Skeletal muscle cell (primary cell): Measurements from ENCODE around the gene MTCL1.
"Not testable (repeated sequence)": the region's sequence is repeated elsewhere in the genome, so short reads cannot be mapped to it uniquely, and the experiment has no call there.

ENCODE experiments used
- DNase-seq: peaks from one replicate; pipeline ENCODE4 v3.0.0-alpha.2; 2010; ENCODE audit warnings: low read depth
- H3K4me3 ChIP-seq: 2 replicates; pipeline ENCODE4 v1.5.1; 2011; ENCODE audit warnings: low read depth, mild to moderate bottlenecking, control low read depth, low read length, moderate library complexity

MTCL1 gene

DNA sequence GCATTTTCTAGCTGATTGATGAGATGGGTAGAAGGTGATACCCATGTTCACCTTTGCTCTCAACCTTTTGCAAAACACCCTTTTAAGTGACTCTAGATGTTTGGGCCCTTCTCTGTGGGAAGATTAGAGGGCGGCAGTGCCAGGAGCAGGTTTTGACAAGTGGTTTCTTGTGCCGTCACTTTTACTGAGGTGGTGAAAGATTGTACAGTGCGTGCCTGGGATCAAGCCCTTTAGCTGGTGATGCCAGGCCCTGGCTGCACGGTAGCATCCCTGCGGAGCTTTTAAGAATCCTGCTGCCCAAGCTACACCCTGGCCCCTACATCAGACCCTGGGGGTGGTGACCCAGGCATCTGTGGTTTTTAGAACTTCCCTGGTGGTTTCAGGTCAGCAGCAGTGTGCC lies 29.1 kb downstream of the MTCL1 start:
- no peak for DNase-seq
- H3K4me3 ChIP-seq, result no peak overlapping the region

DNA sequence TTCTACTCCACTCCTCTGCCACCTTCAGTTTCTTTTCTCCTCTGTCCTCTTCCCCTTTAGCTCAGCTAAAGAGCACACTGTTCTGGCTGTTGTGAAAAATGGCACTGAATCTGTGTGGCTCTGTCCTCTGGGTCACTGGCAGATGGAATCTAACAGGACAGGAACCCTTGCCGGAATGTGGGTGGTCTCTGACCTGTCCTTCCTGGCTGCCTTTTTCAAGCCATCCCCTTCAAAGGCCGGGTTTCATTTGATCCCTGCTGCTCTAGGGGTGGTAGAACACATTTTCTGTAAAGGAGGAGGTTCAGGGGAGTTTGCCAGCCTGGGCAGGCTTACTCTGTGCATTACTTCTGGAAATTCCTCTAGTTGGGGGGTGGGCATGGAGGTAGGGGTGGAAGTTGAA lies 29.9 kb downstream of the MTCL1 start:
- H3K4me3 ChIP-seq, result no peak overlapping the region
- no peak for DNase-seq

- H3K4me3 ChIP-seq, result no peak overlapping the region
- no peak for DNase-seq
Observed at GRCh38 chr18:8741117-8741516, 35.8 kb downstream of the MTCL1 start.

GRCh38 chr18:8741532-8741931 lies 36.2 kb downstream of the MTCL1 start:
- no peak overlapping the region for H3K4me3 ChIP-seq
- DNase-seq, result no peak

DNA sequence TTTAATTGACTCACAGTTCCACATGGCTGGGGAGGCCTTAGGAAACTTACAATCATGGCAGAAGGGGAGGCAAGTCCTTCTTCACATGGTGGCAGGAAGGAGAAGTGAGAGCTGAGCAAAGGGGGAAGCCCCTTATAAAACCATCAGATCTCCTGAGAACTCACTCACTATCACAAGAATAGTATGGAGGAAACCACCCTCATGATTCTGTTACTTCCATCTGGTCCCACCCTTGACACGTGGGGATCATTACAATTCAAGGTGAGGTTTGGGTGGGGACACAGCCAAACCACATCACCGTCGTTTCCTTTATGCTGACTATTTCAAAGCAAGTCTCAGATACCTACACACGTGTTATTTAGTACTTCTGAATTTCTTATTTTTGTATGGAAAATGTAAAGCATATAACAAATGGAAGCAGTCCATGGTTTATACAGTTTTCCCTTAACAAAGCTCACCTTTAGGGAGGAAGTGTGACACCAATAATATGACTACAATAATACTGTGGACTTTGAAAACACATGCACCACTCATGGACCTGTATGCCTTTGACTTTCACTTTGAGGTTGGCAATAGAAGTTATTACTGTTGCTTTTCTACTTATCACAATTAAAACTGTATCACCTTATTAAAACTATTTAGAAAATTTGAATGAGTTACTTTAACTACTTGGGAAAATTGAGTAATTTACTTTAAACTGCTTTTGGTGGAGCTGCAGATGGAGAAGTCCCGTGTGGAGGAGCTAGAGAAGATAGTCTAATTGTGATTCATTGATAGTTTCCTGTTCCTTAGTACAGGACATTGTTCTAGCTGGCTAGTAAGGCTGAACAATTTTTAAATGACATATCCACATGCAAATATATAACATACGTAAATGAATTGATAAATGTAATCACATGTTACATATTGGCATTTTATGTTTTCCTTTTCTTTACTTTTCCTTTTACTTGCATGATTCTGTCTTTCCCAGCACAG lies 37.3 kb downstream of the MTCL1 start:
- no peak for DNase-seq
- no peak overlapping the region for H3K4me3 ChIP-seq

DNA sequence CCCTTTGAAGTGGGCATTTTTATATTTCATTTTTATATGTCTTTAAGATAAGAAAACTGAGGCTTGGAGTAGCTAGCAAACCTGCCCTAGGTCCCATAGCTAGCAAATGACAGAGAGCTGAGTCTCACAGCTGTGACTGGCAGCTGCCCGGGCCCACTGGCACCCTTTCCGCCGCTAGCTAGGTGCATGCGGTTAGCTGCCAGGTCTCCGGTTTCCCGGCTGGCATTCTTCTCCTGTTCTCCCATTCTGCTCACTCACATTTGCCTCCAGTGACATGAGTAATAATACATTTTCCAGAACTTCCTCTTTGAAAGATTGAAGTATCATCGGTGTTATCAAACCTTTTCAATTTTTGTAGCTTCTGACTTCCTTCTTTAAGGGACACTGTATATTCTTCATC lies 38.7 kb downstream of the MTCL1 start:
- H3K4me3 ChIP-seq, result no peak overlapping the region
- no peak for DNase-seq

GRCh38 chr18:8744656-8745055 lies 39.3 kb downstream of the MTCL1 start:
- DNase-seq, result no peak
- no peak overlapping the region for H3K4me3 ChIP-seq

DNA sequence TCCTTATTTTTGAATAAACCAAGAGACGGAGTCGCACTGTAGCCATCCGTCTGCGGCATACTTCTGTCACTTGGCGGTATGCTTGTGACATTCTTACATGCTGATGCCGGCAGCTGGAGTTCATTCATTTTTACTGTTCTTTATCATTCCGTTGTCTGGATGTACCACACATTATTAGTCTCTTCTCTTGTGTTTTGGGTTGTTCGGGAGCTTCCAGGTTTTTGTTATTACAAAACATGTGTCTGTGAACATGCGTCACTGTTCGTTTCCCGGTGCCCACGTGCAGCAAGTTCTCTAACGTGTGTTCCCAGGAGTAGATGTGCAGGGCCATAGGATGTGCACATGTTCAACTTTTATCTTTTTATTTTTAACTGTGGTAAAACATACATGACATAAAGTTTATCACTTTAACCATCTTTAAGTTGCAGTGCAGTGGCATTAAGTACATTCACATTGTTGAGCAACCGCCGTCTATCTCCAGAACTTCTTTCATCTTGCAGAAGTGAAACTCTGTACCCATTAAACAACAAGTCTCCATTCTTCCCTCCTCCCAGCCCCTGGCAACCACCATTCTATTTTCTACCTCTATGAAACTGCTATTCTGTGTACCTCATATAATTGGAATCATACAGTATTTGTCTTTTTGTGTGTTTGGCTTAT lies 40.1 kb downstream of the MTCL1 start:
- no peak overlapping the region for H3K4me3 ChIP-seq
- peak; percentile 37 for DNase-seq

DNA sequence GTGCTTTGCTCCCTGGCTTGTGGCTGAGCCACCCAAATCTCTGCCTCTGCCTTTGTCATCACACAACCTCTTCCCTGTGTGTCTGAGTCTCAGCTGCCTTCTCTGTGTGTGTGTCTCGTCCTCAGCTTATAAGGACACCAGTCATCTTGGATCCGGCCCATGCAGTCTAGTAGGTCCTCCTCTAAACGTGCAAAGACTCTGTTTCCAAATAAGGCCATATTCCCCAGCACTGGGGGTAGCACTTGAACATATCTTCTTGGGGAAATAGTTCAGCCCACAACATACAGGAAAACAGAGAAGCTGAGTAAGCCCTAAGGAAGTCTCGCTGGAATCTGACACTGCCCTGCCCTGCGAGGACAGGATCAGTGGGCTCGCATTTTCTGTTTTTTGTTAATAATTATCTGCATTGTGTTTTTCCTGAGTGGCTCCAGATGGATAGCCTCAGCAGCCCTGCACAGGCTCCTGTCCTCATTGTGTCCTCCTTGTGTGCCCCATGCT lies 42.1 kb downstream of the MTCL1 start:
- H3K4me3 ChIP-seq, result no peak overlapping the region
- peak; percentile 81 for DNase-seq

GRCh38 chr18:8749492-8749891 lies 44.1 kb downstream of the MTCL1 start:
- no peak for DNase-seq
- no peak overlapping the region for H3K4me3 ChIP-seq

DNA sequence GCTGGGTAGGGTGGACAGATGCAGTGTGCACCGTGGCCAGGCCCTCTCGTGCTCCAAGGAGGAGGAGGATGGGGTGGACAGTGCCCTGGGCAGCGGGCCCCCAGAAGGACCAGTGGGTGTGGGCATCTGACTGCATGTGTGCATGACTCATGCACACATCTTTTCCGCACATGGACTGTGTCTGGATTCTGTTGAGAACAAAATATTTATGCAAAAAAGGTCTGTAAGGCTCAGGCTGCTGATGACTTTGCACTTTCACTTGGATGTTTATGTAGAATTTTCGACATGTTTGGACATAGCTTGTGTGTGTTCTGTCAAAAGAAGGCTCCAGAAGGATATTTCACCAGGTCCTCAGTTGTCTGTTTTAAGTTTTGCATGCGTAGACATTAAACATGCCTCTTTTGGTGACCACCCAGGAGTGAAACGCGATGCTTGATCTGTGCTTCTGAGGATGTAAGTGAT lies 45.6 kb downstream of the MTCL1 start:
- H3K4me3 ChIP-seq, result no peak overlapping the region
- peak; percentile 73 for DNase-seq

DNA sequence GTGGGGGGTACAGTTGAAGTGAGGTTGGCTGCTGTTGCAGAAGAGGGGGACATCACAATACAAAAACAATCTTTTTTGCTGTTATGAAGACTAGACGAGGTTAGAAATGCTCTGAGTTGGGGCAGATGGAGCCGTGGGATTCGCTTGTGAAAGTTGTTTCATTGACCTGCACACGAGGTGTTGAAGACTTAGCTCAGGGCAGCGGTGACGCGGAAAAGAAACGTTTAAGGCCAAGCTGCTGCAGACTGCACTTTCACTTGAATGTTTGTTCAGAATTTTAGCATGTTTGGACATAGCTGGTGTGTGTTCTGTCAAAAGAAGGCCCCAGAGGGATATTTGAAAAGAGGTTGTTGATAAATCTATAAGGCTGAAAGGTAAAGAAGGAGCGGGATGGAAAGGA lies 46.3 kb downstream of the MTCL1 start:
- DNase-seq, result no peak
- H3K4me3 ChIP-seq, result no peak overlapping the region

GRCh38 chr18:8752329-8752728 lies 47.0 kb downstream of the MTCL1 start:
- DNase-seq, result no peak
- no peak overlapping the region for H3K4me3 ChIP-seq

DNA sequence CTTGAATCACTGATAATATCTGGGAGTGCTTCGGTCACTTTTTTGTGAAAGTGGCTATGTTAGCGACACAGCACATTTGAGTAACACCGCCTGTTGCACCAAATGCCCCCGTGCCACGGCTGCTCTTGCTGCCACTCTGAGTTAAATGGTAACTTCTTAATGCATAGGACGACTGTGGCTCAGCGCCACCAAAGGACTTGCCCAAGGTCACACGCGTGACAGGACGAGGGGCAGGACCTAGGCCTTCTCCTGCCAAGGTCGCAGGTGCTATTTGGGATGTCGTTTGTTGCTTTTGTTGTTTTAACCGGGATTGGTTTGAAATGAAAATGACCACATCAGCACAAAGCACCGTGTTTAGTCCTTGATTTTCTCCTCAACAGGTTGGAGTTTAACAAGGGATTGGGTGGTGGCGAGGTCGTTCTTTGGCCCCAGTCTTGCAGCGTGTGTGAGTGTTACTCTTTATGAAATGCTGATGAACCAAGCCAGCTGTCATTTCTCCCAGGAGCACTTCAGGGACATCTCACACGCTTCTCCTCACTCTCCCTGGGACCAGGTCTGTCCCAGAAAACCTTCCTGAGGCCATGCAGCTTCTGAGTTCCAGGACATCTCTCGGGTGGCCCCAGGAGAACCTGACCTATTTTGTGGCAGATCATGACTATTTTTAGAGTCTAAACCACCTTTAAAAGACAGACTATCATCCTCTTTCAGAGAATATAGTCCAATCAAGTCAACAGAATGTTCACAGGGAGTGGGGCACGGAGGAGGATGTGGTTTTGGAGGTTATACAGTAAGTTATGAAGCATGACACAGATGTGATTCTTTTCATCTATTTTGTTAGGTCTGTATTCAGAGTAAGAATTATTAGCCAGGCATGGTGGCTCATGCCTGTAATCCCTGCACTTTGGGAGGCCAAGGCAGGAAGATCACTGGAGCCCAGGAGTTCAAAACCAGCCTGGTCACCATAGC lies 49.9 kb downstream of the MTCL1 start:
- no peak for DNase-seq
- no peak overlapping the region for H3K4me3 ChIP-seq

DNA sequence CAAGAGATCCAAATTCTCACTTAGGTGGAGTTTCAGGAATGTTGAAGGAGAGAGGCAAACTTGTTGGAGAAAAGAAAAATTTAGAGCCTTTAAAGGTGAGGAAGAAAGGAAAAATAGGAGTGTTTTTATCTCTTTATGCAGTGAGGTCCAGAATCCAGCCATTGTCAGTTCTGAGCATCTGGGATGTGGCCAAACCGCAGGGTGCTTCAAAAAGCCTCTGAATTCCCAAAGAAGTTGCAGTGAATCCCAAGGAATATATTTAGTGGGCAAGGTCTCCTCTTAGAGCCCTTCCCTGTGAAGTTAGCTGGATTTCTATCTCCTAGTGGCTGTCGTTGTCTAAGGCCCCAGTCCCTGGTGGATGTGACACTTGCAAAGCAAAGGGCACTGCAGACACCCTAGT lies 51.2 kb downstream of the MTCL1 start:
- no peak overlapping the region for H3K4me3 ChIP-seq
- DNase-seq, result no peak

- no peak for DNase-seq
Observed at GRCh38 chr18:8757396-8757997, 52.1 kb downstream of the MTCL1 start.

GRCh38 chr18:8758466-8758865 lies 53.1 kb downstream of the MTCL1 start:
- H3K4me3 ChIP-seq, result no peak overlapping the region
- DNase-seq, result no peak

More at GRCh38 chr18:8757396-8757997, 52.1 kb downstream of the MTCL1 start:
- no peak overlapping the region for H3K4me3 ChIP-seq

GRCh38 chr18:8760984-8761383 lies 55.6 kb downstream of the MTCL1 start:
- DNase-seq, result no peak
- no peak overlapping the region for H3K4me3 ChIP-seq

- H3K4me3 ChIP-seq, DNase-seq: not testable (repeated sequence)
Observed at GRCh38 chr18:8761535-8761934, 56.2 kb downstream of the MTCL1 start.
